DMS 273 treated with DMSO at 0.1 percent for 48 hours (cell line): ENCODE data around the gene MPND.
"Not testable (repeated sequence)": the region's sequence is repeated elsewhere in the genome, so short reads cannot be mapped to it uniquely, and the experiment has no call there.

Source experiments
- DNase-seq: peaks from one replicate; lab custom pipeline; 2025; lab: John Stamatoyannopoulos, UW

MPND gene

GRCh38 chr19:4319067-4319718, 24.2 kb upstream of the MPND start:
- no peak for DNase-seq

DNA sequence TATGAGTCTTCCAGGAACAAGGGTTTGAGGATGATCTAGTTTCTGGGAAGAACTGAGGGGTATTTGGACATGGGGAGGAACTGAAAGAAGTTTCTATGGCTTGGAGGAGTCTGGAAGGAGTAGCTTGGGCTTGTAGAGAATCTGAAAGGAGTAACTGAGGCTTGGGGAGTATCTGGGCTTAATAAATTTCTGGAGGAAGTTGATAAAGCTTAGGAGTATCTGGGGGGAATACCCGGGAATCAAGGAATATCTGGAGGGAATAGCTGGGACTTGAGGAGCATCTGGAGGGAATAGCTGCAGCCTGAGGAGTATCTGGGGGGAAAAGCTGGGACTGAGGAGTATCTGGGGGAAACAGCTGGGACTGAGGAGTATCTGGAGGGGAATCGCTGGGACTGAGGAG, 22.9 kb upstream of the MPND start:
- no peak for DNase-seq

DNA sequence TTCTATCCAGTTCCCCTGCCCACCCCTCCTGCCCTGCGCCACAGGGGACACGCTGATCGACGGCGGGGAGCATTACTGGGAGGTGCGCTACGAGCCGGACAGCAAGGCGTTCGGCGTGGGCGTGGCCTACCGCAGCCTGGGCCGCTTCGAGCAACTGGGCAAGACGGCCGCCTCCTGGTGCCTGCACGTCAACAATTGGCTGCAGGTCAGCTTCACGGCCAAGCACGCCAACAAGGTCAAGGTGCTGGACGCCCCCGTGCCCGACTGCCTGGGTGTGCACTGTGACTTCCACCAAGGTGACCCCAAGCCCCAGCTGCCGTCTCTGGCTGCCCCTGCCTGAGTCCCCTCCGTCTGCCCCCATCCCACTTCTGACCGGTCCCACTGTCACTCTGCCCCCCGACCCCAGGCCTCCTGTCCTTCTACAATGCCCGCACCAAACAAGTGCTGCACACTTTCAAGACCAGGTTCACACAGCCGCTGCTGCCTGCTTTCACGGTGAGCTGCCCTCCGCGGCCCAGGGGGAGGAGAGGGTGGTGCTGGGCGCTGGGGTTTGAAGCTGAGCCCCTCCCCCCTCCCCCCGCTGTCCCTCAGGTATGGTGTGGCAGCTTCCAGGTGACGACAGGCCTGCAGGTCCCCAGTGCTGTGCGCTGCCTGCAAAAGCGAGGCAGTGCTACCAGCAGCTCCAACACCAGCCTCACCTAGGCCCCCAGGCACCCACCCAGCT, 20.3 kb upstream of the MPND start:
- DNase-seq: no peak

DNA sequence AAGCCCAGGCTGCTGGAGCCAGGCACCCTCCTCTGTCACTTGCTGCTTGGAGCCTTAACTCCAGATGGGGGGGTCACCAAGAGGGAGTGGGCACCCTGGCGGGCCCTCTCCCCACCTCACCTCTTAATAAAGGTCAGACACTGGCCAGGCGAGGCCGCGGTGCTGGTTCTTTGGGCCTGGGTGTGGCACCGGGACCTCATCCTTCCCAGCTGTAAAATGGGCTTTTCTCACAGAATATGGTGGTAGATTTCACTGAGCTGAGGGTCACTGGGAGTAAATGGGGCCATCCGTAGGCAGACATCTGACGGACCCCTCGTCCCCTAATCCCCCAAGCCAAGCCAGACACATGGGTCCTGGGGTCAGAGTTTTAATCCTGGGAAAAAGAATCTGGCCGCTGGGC, 19.7 kb upstream of the MPND start:
- no peak for DNase-seq

DNA sequence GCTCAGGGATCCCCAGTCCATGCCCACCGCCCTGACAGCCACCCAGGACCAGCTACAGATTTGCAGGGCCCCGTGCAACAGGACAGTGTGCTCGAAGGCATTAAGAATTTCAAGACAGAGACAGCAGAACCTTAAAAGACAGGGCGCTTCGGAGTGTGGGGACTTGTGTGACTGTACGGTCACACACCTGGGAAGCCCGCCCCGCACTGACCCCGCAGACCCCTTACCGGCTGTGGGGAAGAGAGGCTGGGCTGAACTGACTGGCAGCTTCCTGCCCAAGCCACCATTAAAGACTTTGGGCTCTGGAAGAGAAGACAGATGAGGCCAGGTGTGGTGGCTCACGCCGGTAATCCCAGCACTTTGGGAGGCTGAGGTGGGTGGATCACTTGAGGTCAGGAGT, 19.1 kb upstream of the MPND start:
- no peak for DNase-seq

DNA sequence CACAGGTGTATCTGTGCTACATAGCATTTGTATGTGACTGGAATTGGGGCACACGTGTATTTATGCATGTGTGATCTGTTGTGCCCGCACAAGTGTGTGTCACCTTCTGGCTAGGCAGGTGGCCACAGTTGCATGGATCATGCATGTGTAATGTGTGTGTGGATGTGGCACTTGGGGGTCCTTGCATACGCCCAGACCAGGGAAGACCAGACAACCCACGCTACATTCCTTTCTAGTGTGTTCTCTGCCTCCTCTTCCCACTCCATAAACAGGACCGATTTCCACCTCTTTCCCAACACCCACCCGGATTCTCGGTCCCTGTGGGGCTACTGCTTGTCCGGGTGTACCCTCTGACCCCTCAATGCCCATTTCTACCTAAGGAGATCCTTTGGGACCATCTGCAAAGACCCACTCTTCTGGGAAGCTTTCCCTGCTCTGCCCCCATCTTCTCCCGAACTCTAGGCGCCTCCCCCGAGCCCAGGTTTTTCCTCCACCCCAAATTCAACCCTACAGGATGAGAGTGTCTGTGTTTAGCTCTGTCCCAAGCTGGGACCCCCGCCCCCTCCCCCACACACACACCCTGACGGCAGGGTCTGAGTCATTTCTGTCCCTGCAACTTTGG, 17.0 kb upstream of the MPND start:
- no peak for DNase-seq

DNA sequence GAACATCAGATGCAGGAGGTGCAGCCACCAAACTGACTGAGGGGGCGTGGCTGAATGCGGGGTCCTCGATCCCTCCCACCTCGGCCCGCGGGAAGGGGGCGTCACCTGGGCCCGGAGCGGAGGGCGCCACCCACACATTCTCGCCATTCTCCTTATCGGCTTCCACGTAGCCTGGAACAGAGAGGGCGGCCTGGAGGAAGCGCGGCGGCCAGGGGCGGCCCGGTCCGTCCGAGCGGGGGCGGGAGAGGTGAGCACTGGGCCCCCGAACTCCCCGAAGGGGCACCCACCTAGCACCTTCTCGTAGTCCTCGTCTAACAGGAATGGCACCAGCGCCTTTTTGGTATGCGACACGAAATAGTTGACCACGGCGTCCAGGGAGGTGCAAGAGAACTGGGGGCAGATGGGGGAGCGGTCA, 16.5 kb upstream of the MPND start:
- no peak for DNase-seq

- no peak for DNase-seq
These were observed 16.0 kb upstream of the MPND start for GRCh38 chr19:4327252-4327876.

DNA sequence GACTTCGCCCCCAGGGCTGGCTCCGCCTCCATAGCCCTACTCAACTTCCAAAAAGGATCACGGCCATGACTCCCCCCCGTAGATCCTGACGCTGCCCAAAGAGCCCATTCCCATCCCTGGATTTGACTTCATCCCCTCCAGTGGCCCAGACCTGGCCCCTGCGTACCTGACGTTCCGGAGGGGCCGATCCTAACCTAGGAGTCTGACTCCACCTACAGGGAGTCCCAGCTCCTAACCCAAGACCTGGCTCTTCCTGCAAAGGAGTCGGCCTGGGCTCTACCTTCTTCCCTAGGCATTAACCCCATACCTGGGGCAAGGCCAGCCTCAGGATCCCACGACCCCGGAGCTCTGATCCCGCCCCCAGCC, 15.5 kb upstream of the MPND start:
- no peak for DNase-seq

DNA sequence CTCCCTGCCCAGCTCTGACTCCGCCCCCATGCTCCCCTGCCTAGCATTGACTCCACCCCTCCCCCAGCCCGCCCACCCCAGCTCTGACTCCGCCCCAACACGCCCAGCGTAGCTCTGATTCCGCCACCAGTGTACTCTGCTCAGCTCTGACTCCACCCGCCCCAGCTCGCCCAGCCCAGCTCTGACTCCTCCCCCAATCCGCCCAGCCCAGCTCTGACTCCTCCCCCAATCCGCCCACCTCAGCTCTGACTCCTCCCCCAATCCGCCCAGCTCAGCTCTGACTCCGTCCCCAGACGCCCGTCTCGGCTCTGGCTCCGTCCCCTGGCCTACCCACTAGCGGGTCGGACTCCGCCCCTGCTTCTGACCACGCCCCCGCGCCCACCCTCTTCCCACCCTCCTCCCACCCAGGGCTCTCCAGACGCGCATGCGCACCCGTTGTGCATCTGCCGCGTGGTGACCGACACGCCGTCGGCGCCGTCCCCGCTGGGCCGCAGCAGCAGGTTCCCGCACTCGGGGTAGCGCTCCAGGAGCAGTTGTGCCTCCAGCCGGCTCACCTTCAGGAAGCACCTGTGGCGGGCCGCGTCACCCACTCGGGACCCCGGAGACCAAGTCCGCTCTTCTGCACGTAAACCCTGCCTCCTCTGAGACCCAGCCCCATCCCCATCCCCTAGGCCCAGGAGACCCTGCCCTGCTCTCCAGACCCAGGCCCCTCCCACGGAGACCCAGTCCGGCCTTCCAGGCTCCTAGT, 14.9 kb upstream of the MPND start:
- DNase-seq: no peak

- DNase-seq: not testable (repeated sequence)
These were observed 14.2 kb upstream of the MPND start for GRCh38 chr19:4328991-4329681.

DNA sequence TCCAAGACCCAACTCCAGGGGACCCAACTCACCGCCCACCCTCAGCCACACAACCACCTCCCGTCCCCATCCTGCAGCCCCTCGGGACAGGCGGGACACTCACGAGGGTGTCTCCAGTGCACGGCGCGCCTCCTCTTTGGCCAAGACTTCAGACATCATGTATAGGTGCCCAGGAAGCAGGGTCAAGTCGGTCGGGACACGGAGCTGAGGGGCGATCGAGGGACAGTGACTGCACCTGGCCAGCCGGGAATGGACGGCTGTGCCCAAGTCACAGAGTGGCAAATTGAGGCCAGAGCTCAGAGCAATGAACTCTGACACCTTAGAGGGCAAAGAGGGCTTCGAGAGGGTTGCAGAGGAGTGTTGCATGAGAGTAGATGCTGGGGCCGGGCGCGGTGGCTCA, 13.5 kb upstream of the MPND start:
- DNase-seq: no peak

- no peak for DNase-seq
These were observed 8.3 kb upstream of the MPND start for GRCh38 chr19:4334929-4335570.

GRCh38 chr19:4337906-4338440, 5.4 kb upstream of the MPND start:
- DNase-seq: no peak

GRCh38 chr19:4338441-4339355, 4.7 kb upstream of the MPND start, which contains the start of gene STAP2:
STAP2 (minus strand) TSS chr19:4338827; CDS start chr19:4338753, 74 bp downstream.
- DNase-seq: no peak

DNA sequence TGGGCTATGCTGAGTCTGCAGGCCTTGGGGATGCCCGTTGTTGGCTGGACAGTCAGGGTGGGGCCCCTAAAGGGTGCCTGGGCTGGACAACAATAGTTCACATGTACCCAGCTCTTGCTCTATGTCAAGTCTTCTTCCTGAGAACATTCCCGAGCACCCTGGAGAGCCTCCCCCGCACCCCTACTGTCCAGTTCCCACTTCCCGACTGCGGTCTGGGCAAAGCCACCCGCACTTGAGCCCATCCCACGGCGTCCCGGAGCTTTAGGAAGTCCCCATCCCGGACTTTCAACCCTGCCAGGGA, 1.1 kb upstream of the MPND start:
- no peak for DNase-seq

DNA sequence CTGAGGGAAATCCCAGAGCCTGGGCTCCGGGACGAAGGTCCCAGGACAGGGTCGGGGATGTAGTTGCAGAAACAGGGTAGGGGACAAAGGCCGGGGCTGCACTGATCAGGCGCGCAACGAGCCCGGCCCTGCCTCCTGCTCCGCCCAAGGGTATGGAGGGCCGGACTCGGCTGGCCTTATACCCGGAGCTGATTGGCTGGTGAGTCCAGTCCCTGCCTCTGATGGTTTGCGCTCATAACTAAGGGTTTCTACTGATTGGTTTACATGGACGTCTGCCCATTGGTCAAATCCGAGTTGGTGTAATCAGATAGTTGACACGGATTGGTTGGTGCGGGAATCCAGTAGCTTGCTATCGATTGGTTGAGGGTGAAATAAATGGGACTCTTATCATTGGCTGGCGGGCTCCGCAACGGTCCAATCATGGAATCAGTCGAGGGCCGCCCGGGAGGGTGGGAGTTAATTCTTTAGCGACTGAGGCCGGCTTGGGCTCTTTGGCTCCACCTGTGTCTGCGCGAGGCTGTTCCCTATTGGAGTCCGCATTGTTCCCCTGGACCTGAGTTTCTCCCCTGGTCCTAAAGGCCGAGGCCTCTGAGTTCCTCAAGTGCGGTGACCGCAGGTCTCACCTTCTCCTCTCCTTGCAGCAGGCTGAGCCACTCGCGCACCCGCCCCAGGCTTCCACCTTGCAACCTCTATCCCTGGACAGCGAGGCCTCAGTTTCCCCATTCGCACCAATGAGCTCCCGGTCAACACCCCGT, 570 bp upstream of the MPND start:
- DNase-seq: peak; percentile 99

- no peak for DNase-seq
These were observed 2.1 kb downstream of the MPND start for GRCh38 chr19:4345342-4346019.

- no peak for DNase-seq
These were observed 2.6 kb downstream of the MPND start for GRCh38 chr19:4346020-4346383.
